GM19025 (cell line): Measurements from ENCODE around the gene ROBO3.

Source experiments
- ATAC-seq: cut with Tn5 transposase; IDR thresholded peaks from one replicate; pipeline ENCODE4 v1.9.1; 2021; ENCODE audit warnings: mild to moderate bottlenecking, low read depth, moderate library complexity; ENCODE audit not compliant: unreplicated experiment

ROBO3 gene

DNA sequence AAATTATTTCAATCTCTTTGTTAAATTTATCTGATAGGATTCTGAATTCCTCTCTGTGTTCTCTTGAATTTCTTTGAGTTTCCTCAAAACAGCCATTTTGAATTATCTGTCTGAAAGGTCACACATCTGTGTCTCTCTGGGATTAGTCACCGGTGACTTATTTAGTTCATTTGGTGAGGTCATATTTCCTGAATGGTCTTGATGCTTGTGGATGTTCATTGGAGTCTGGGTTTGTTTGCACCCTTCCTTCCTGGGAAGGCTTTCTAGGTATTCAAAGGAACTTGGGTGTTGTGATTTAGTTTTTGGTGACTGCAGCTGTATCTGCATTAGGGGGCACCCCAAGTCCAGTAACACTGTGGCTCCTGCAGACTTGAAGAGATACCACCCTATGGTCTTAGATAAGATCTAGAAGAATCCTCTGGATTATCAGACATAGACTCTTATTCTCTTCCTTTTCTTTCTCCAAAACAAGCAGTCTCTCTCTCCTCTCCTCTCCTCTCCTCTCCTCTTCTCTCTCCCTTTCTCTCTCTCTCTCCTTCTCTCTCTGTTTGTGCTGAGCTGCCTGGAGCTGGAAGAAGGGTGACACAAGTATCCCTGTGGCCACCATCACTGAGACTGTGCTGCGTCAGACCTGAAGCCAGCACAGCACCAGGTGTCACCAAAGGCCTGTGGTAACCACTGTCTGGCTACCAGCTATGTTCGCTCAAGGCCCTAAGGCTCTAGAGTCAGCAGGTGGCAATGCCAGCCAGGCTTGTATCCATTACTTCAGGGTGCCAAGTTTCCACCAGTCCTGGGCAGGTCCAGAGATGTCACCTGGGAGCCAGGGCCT lies 50.5 kb downstream of the ROBO3 start:
- ATAC-seq, result no peak

DNA sequence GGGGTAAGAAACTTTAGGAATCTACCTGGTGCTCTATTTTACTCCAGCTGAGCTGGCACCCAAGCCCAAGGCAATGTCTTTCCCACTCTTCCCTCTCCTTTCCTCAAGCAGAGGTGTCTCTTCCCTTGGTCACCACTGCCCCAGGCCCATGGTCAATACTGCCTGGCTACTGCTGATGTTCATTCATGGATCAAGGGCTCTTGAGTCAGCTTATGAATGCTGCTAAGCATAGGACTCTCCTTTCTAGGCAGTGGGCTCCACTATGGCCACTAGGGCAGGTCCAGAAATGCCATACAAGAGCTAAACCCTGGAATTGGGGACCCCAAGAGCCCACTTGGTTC lies 51.1 kb downstream of the ROBO3 start:
- ATAC-seq, result no peak

DNA sequence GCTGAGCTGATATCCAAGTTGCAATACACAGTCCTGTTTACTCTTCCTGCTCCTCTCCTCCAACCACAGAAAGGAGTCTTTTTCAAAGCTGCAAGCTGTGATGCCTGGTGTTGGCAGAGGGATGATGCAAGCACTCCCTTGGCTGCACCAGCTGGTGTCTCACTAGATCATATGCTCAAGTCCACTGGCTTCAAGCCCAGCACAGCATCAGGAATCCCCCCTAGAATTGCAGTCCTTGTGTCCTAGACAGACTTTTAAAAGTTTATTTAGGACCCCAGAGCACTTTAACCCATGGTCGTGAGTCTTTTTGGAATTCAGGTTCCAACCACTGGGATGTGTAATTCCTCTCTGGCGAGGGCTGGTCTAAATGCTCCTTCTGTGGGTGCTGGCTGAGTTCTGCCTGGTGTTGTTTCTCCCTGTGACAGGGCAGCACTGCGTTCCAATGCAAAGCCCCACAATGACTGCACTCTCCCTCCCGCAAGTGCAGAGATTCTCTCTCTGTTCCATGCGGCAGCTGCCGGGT lies 51.9 kb downstream of the ROBO3 start:
- no peak for ATAC-seq

DNA sequence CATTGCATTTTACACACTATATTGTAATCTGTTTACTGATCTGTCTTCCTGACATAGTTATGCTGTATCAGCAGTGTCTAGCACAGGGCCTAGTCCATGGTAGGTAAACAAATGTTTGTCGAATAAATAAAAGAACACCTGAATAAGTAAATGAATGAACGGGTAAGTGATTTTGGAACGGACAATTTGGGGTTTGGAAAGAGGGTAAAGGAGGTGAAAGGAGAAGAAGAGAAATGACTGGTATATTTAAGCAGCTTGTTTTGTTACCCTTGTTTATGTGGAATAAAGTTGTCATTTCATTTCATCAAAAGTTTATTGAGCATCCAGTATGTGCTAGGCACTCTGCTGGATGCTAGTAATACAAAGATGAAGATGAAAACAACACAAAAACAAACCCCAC lies 53.7 kb downstream of the ROBO3 start, which contains the start of gene HEPN1:
Gene HEPN1 (plus strand): TSS at position 301 of the 400 bp plus-strand sequence.
- no peak for ATAC-seq

DNA sequence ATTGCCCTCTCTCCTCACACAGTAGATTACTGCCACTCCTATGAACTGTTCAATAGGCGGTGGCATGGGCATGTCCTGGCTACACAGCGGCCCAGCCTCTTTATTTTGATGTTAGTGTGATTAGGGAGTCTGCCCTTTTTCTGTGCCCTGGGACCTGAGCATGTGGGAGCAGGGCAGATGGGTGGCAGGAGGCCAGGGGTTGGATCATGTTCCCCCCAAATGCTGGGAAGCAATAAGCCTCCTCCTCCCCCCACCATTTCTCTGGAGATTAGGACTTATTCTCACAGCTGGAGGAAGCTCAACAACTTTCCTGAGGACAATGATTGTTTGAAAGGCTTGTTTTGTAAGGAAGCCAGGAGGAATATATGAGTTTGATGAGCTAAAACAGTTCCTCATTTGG lies 54.7 kb downstream of the ROBO3 start:
- ATAC-seq, result no peak

DNA sequence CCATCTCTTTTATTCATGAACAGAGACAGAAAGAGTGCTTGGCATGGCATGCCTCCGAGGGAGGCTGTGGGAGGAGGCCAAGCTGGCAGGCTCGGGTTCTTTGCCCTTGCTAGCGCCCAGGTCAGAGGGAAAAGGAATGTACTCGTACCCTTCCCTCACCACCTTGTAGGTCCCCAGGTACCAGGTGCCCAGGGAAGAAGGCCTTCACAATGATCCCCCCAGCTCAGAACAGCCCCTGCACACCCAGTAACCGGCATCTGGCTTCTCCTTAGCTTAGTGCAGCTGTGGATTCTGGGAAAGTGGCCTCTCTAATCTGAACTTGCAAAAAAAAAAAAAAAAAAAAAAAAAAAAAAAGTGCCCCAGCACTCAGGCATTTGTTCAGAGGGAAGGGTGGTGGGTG lies 55.1 kb downstream of the ROBO3 start:
- ATAC-seq, result no peak

DNA sequence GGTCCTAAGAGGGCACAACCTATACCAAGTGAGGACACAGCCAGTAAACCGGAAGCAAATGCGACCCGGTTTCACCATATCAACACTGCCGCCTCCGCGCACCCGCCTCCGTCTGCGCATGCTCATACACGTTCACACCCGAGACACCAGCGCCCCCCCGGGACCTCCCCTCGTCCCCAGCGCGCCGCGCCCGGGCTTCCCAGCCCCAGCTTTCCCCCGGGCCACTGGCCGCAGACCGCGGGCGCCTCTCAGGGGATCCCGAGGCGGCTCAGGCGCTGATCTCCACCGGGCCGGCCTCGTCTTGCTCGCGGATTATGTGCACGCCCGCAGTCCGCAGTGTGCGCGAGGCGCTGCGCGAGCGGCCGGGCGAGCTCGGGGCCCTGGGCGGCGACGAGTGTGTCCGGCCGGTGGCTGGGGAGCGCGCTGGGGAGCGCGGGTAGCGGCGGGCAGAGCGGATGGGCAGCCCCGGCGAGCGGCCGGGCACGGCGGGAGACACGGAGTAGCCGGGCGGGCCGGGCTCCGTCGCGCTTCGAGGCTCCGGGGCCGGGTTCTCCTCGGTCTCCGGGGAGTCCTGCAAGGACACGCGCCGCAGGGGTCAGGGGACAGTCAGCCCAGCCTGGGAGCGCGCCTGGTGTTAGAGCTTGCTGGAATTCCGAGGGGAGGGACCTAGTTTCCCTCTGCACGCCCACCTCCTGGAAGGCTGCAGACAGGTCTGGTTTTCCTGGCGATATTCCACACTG lies 55.8 kb downstream of the ROBO3 start:
- ATAC-seq, result peak; percentile 72

DNA sequence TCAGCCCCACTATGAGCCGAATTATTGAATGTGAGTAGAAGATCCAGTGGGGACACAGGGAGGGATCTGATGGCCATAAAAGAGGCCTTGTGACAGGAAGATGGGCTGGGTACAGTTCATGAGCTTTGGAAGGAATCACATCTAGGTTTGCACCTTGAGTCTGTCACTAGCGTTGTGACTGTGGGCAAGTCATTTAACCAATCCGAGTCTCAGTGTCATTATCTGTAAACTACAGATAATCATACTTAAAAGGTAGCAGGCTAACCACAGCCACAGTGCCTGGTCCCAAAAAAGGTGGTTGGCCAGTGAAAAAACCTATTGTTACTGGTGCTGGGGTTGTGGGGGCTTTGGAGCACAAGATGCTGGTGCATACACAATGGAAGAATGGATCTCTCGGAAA lies 57.6 kb downstream of the ROBO3 start:
- ATAC-seq, result no peak

DNA sequence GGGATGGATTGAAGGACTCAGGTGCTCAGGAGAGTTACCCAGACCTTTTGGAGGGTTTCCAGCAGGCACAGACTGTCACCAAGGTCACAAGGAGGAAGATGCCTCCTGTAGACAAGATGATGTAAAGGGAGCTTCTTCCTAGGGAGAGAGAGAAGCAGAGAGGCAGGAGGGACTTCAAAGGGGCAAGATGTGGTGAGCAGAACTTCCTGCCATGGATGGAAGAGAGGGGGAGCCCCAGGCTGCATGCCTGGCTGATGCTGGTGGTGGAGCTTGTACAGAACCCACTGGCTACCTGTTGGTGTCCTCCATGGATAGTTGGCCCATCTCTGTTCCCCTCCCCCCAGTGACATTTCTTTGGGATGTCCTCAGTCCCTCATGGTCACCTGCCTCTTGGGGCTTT lies 58.1 kb downstream of the ROBO3 start:
- ATAC-seq, result no peak

DNA sequence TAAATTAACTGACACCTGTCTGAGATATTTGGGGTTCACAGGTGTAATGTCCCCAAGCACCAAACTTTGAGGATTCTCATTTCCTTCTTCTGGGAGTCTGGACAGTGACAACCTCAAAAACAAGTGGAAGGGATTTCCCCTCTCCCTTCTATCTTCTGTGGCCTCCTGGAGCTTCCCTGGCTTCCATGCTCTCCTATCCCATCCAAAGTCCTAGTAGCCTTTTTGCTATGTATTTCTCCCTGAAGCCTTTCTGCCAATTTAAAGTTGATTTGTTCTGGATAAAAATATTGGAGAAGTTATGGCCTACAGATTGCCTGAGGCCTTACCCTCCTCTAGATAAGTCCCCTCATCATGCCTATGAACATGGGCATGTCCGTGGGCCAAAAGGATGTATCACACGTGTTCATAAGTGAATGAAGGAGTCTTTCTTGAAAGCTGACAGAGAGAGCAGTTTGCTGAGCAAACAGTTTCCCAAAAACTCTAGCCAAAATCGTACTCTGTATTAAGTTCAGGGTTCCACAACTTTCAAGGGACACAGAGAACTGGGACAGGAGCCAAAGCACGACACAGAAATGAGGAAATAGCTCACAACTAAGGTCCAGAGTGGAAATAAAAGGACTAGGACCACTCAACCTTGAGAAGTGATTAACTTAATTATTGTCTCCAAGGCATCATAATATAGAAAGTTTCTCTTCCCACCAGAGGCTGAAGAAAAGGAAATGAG lies 63.9 kb downstream of the ROBO3 start:
- ATAC-seq, result no peak

DNA sequence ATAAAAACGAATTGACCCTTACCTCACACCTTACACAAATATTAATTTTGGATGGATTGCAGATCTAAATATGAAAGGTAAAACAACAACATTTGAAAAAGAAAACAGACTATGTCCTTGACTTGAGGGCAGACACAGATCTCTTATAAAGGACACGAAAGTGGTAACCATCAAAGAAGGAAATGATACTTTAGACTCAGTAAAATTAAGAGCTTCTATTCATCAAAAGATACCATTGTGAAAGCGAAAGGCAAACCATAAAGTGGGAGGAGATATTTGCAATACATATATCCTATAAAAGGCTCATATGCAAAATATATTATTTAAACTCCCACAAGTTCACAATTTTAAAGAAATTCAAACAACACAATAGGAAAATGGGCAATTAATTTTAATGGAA lies 65.6 kb downstream of the ROBO3 start:
- peak; percentile 46 for ATAC-seq
